Breast epithelium (tissue), 3 donors: ENCODE measurements around the gene KIF26B.

Experiments used
- POLR2A ChIP-seq: fragments of 450-650 bp; IDR thresholded peaks from one replicate; pipeline ENCODE4 v1.6.1; 2016; ENCODE audit warnings: antibody characterized with exemption, mild to moderate bottlenecking, moderate library complexity
- POLR2AphosphoS5 ChIP-seq, 3 donors: sonication (generic); formaldehyde crosslinking; IDR thresholded peaks; one replicate each; pipeline ENCODE4 v1.6.1; 2017; ENCODE audit warnings: antibody characterized with exemption in 3 of 3
- TF ChIP-seq, protein P1 (sequence below), 3 donors: fragments of 450-650 bp; IDR thresholded peaks; one replicate each; pipeline ENCODE4 v1.5.1; 2016 to 2017; ENCODE audit warnings: antibody characterized with exemption in 3 of 3, mild to moderate bottlenecking in 3 of 3, moderate library complexity in 3 of 3

DNA sequence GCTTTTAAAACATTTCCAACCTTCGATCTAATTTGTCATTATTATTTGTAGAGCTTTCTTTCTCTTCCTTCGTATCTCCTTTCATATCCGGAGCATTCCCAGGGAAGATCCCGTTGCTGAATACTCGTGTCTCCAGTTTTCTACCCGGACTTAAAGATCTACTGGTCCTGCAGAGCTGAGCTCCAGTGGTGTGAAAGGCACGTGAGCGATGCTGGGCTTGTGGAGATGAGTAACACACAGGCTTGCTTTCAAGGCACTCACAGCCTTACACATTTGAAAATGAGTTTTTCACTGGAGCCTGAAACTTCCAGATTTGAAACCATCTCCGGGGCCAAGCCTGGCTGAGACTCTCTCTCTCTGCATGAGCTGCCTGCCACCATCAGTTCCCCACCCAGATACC, 428.3 kb downstream of the KIF26B start:
- TF ChIP-seq, protein P1, sequence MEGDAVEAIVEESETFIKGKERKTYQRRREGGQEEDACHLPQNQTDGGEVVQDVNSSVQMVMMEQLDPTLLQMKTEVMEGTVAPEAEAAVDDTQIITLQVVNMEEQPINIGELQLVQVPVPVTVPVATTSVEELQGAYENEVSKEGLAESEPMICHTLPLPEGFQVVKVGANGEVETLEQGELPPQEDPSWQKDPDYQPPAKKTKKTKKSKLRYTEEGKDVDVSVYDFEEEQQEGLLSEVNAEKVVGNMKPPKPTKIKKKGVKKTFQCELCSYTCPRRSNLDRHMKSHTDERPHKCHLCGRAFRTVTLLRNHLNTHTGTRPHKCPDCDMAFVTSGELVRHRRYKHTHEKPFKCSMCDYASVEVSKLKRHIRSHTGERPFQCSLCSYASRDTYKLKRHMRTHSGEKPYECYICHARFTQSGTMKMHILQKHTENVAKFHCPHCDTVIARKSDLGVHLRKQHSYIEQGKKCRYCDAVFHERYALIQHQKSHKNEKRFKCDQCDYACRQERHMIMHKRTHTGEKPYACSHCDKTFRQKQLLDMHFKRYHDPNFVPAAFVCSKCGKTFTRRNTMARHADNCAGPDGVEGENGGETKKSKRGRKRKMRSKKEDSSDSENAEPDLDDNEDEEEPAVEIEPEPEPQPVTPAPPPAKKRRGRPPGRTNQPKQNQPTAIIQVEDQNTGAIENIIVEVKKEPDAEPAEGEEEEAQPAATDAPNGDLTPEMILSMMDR (IDR thresholded peaks at IDR 0.05): no peak
- TF ChIP-seq POLR2A: no peak
- TF ChIP-seq POLR2AphosphoS5 (IDR thresholded peaks at IDR 0.05): no peak
